ENCODE measurements around the gene ZIC5. TPM values are rescaled to one million over a fixed set of nuclear protein-coding genes. Genes with fewer than 3 reads are reported as not detected.

Gene ZIC5
- total and polyA plus RNA-seq, 2 of the 4 experiments (the other 2 are of a cell fraction) = not detected

DNA sequence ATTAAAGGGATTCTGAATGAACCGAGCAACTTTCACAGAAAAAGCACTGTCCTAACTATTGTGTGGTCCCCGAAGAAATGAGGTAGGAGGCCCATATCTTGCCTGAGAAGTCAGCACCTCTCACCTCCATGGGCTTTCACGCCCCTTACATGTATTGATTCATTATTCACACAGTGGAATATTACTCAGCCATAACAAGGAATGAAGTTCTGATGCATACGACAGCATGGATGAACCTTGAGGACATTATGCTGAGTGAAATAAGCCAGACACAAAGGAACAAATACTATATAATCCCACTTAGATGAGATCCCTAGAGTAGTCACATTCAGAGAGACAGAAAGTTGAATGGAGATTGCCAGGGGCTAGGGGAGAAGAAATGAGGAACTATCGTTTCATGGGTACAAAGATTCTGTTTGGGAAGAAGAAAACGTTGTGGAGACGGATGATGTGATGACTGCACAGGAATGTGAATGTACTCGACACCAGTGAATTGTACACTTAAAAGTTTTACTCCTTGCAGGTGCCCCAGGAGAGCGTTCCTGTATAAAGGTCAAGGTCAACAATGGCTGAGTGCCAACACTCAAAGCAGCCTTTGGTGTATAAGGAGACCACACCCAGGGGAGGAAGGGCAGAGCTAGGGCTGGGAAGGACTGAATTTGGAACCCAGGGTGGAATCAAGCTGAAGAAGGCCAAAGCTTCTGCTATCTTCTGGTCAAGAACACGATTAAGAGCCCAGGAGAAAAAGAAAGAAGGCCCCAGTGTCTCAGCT, 22.5 kb downstream of the ZIC5 start:
- H3K4me1 ChIP-seq (ENCODE audit: control insufficient read depth, insufficient read depth, low read length) = no peaks in the 10 kb centered on the region
- no peak overlapping the region for H4K8ac ChIP-seq (ENCODE audit: low read depth in 2 of 2, low read length in 2 of 2)
- DNase-seq (no peak), ATAC-seq (ENCODE audit: low read depth) (no peak)
- H2AK5ac ChIP-seq (ENCODE audit: low read depth, low read length) = no peak overlapping the region
- no TSS peak for BruUV-seq (replicated peaks)
- no peak overlapping the region for H2BK120ac ChIP-seq (ENCODE audit: low read depth, low read length)
- H3K27ac ChIP-seq (ENCODE audit: insufficient read depth, low read length) = no peak overlapping the region
- no peak overlapping the region for H4K5ac ChIP-seq (ENCODE audit: low read depth, low read length)
- no peak overlapping the region for H3K4me2 ChIP-seq (ENCODE audit: low read depth, low read length)
- H3K56ac ChIP-seq (ENCODE audit: extremely low read depth, insufficient read depth, low read length) = no peak overlapping the region
- H3K9me3 ChIP-seq (ENCODE audit: control insufficient read depth, insufficient read depth, low read length) = no peaks in the 10 kb centered on the region
- no peaks in the 10 kb centered on the region for H3K9me1 ChIP-seq (ENCODE audit: insufficient read depth, low read length)
- H2BK15ac ChIP-seq (ENCODE audit: low read depth, low read length) = no peak overlapping the region
- no peak overlapping the region for H3K9ac ChIP-seq (ENCODE audit: low read depth, low read length)
- no peak overlapping the region for H4K91ac ChIP-seq (ENCODE audit: insufficient read depth, low read depth, low read length)
- no peak overlapping the region for H3K18ac ChIP-seq (ENCODE audit: low read depth, low read length)
- ChIA-PET POLR2A (ENCODE audit: unreplicated experiment) (no interaction called here), CTCF (no interaction called here)
- no peak overlapping the region for H2AK9ac ChIP-seq (replicated peaks; ENCODE audit: low read depth, low read length, poor library complexity)
- H3K23ac ChIP-seq (ENCODE audit: low read depth, low read length) = no peak overlapping the region
- H3K4me3 ChIP-seq (ENCODE audit: insufficient read depth, low read depth, low read length) = no peak overlapping the region
- intact Hi-C loops (cut with micrococcal nuclease) (no loop called here), in situ Hi-C loops (cut with MboI; ENCODE audit: low sequenced_read_pairs) (no loop called here), dilution Hi-C loops (cut with HindIII; ENCODE audit: low sequenced_read_pairs, unreplicated experiment) (no loop called here)
- no peak overlapping the region for H2AFZ ChIP-seq (replicated peaks; ENCODE audit: low read length, poor library complexity)
- TF ChIP-seq MAFK (IDR thresholded peaks at IDR 0.05; ENCODE audit: low read depth, low read length) = no peak
- TF ChIP-seq RAD21 (IDR thresholded peaks at IDR 0.05; ENCODE audit: low read length) = no peak
- no peak for TF ChIP-seq CHD1 (IDR thresholded peaks at IDR 0.05; ENCODE audit: low read depth, low read length)
- TF ChIP-seq MXI1 (IDR thresholded peaks at IDR 0.05; ENCODE audit: borderline replicate concordance, low read depth, low read length) = no peak
- no peak for TF ChIP-seq MAZ (IDR thresholded peaks at IDR 0.05; ENCODE audit: borderline replicate concordance, low read depth, low read length)
- TF ChIP-seq, protein P1, sequence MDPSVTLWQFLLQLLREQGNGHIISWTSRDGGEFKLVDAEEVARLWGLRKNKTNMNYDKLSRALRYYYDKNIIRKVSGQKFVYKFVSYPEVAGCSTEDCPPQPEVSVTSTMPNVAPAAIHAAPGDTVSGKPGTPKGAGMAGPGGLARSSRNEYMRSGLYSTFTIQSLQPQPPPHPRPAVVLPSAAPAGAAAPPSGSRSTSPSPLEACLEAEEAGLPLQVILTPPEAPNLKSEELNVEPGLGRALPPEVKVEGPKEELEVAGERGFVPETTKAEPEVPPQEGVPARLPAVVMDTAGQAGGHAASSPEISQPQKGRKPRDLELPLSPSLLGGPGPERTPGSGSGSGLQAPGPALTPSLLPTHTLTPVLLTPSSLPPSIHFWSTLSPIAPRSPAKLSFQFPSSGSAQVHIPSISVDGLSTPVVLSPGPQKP (IDR thresholded peaks at IDR 0.05; ENCODE audit: borderline replicate concordance, low read depth, low read length) = no peak
- no peak for TF ChIP-seq BHLHE40 (IDR thresholded peaks at IDR 0.05; ENCODE audit: low read depth, low read length)
- TF ChIP-seq POLR2A (IDR thresholded peaks at IDR 0.05; ENCODE audit: low read depth, low read length) = no peak
- H3K27me3 ChIP-seq (ENCODE audit: control insufficient read depth, insufficient read depth, low read length) = peaks cover 55% of the 10 kb centered on the region
- no peak overlapping the region for H2BK20ac ChIP-seq (ENCODE audit: low read depth, low read length)
- no peak overlapping the region for H2BK5ac ChIP-seq (ENCODE audit: low read depth, low read length, poor library complexity, severe bottlenecking)
- H3K14ac ChIP-seq (replicated peaks; ENCODE audit: low read depth, low read length) = no peak overlapping the region
- no peaks in the 10 kb centered on the region for H3K36me3 ChIP-seq (ENCODE audit: control insufficient read depth, insufficient read depth, low read length)
- H4K20me1 ChIP-seq (ENCODE audit: insufficient read depth, low read length) = no peaks in the 10 kb centered on the region; the same call in 1 of the 2 replicates
- no peaks in the 10 kb centered on the region for H3K79me1 ChIP-seq (ENCODE audit: low read depth in 1 of 2, low read length in 2 of 2)
- 33% methylated on average over 1 of the region's 10 CpGs; no CpG with 5 or more reads in 1 of the 2 experiments for WGBS, 2 experiments (ENCODE audit: extremely low coverage in 2 of 2, insufficient read length in 1 of 2)
- no peak overlapping the region for H3K4ac ChIP-seq (ENCODE audit: low read depth, low read length)
